HG03025 (cell line): ENCODE measurements around the gene RYR3.

Experiments
- ATAC-seq: cut with Tn5 transposase; IDR thresholded peaks from one replicate; pipeline ENCODE4 v1.9.1; 2021; ENCODE audit warnings: mild to moderate bottlenecking, moderate library complexity; ENCODE audit not compliant: unreplicated experiment, low FRiP score

Gene RYR3

GRCh38 chr15:33737687-33738601, 427.2 kb downstream of the RYR3 start:
- ATAC-seq: no peak

DNA sequence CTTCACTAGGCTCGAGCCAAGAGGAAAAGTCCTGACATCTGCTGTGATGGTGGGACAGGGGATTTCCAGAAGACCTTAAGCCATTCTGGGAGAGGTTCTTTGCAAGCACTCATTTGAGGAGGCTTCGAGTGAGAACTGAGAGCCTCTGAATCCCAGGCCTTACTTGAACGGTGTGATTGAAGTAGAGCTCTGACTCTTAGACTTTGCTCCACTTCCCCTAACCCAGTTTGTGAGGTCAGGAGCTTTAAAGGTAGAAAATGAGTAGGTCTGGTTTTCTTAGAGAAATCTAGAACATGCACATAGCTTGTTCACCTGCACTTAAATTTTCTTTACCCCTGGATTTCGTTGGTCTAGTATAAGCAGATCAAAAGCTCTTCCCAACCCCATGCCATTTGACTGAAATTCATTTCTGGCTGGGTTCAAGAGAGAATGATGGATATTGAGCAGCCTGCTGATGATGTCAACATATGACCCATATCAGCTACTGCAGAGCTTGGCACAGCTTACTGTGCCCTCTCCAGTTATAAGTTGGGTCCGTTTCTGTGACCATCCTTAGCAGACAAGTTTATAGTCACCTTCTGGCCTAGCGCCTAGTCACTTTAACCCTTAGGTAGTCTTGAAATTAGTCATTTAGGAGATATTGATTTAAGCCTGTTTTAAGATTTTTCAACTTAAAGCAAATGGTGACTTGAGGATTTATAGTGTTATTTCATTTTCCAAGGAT, 428.3 kb downstream of the RYR3 start:
- no peak for ATAC-seq

GRCh38 chr15:33742306-33742705, 431.5 kb downstream of the RYR3 start:
- no peak for ATAC-seq

DNA sequence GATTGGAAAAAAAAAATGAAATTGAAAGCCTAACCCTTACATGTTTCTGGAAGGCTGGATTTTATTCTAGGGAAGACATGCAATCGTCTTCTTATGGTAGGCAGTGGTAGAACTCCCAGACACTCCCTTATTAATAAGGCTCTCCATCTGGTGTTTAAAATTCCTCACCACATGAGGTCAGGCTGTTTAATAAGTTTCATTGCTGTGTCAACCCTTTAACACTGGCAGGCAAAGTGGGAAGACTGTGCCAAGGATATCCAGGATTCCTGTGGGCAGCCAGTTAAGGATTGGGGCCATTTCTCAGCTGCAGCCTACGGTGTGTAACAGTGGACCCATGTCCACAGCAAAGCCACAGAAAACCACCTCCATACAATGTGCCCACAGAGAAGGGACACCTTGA, 432.0 kb downstream of the RYR3 start:
- ATAC-seq: no peak

- ATAC-seq: no peak
Measured at GRCh38 chr15:33746203-33746602, 435.4 kb downstream of the RYR3 start.

- no peak for ATAC-seq
Measured at GRCh38 chr15:33753012-33753411, 442.2 kb downstream of the RYR3 start.

GRCh38 chr15:33754242-33754641, 443.5 kb downstream of the RYR3 start:
- no peak for ATAC-seq

- ATAC-seq: no peak
Measured at GRCh38 chr15:33756961-33757360, 446.2 kb downstream of the RYR3 start.

- no peak for ATAC-seq
Measured at GRCh38 chr15:33757516-33758232, 446.9 kb downstream of the RYR3 start.

DNA sequence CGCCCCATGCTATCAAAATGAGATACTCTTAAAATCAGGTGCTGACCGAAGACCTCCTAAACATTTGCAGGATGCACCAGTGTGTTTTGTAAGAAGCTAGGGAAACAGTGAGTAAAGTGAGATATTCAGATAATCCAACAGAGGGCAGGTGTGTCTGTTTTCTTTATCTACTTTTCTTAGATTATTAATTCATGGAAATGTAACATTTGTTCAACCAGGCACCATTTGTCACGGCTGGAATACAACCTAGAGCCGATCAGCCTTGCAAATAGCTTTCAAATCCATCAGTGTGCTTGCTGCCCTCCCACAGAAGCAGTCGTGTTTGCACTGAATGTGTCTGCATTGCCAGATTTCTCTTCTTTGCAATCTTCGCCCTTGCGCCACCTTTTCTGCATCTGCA, 455.6 kb downstream of the RYR3 start:
- no peak for ATAC-seq

DNA sequence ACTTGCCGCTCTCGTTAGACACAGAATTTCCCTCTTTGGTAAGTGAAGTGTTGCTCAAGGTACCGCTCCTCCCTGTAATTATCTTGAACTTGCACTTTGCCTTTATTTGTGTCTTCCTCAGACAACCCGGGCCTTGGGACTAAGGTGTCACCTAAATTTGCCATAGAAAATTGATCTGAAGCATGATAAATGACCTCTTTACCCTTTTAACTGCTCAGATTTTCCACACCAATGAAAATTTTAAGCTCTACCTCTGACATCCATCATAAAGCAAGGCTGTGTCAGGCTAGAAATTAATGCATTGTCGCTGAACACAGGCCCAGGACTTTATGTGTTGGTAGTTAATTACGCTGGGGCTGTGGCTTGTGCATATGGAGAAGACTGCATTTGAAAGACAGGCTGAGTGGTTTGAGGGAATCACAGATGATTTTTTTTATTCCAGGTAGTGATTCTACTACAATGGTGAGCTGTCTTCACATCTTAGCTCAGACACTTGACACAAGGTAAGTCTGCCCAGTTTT, 458.0 kb downstream of the RYR3 start:
- ATAC-seq: no peak

DNA sequence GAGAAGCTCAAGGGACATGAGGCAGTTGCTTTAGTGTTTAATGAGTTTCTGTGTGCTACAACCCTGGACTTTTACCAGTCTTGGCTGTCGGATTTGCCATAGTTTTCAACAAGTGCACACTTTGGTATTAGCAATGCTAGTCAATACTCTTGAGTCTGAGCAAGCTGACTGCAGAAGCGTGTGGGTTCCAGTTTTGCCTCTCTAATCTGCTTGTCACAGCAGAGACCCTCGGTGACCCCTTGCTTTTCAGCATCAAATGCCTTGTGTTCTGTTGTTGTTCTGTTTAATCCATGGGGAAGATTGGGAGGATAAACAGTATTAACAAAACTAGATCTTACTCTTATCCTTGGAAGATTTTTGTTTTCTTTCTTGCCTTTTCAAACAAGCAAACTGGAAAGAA, 463.2 kb downstream of the RYR3 start:
- no peak for ATAC-seq

GRCh38 chr15:33778852-33779251, 468.1 kb downstream of the RYR3 start:
- ATAC-seq: no peak

GRCh38 chr15:33780011-33780768, 469.4 kb downstream of the RYR3 start:
- peak; percentile 53 for ATAC-seq

GRCh38 chr15:33782966-33783365, 472.2 kb downstream of the RYR3 start:
- no peak for ATAC-seq

DNA sequence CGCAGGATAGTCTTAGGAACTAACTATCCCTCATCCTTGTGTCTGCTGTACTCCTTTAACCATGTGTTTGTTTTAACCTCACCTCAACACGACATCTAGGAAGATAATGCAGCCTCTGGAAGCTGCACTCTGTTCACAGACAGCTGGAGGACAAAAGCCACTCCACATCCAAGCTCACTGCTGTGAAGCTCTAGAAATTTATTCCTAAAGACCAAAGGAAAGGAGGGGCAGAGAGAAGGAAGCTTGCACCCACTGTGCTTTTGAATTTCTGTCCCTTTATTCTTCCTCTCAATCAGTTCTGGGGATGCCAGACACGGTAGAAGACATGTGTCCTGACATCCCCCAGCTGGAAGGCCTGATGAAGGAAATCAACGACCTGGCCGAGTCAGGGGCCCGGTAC, 474.6 kb downstream of the RYR3 start:
- no peak for ATAC-seq

GRCh38 chr15:33788906-33789540, 478.3 kb downstream of the RYR3 start:
- no peak for ATAC-seq

DNA sequence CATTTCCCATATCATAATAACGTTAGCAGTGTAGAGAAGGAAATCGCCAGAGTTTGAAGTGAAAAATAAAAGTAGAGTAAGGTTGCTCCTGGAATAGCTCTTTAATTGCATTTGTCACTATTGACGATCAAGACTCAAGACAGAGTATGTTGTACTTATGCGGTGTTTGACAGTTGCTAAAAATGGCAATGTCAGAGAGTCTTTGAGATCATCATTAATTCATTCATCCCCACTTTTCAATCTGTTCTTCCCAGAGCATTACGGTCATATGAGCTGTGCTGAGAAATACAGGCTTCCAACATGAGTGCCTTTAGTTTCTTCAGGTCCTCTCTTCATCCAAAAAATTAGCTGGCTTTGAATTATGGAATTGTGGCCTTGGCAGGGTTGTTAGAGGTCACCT, 483.7 kb downstream of the RYR3 start:
- no peak for ATAC-seq

- no peak for ATAC-seq
Measured at GRCh38 chr15:33795070-33795469, 484.3 kb downstream of the RYR3 start.

- ATAC-seq: no peak
Measured at GRCh38 chr15:33797651-33798050, 486.9 kb downstream of the RYR3 start.
